Measurements from ENCODE around the gene KIFBP.

Gene KIFBP

GRCh38 chr10:69051710-69052487, 63.3 kb downstream of the KIFBP start:
- DNase-seq = no peak

- DNase-seq = no peak
These were observed 64.1 kb downstream of the KIFBP start for GRCh38 chr10:69052736-69053135.

GRCh38 chr10:69055241-69055640, 66.6 kb downstream of the KIFBP start:
- DNase-seq = no peak

GRCh38 chr10:69056129-69056528, 67.5 kb downstream of the KIFBP start:
- no peak for DNase-seq

- no peak for DNase-seq
These were observed 68.1 kb downstream of the KIFBP start for GRCh38 chr10:69056536-69057260.

GRCh38 chr10:69057261-69057950, 68.8 kb downstream of the KIFBP start:
- DNase-seq = no peak

GRCh38 chr10:69057951-69058297, 69.3 kb downstream of the KIFBP start:
- DNase-seq = no peak

GRCh38 chr10:69060127-69060798, 71.7 kb downstream of the KIFBP start:
- no peak for DNase-seq

- DNase-seq = no peak
These were observed 72.9 kb downstream of the KIFBP start for GRCh38 chr10:69061305-69062161.

GRCh38 chr10:69062901-69063300, 74.3 kb downstream of the KIFBP start:
- no peak for DNase-seq

- DNase-seq = no peak
These were observed 76.2 kb downstream of the KIFBP start for GRCh38 chr10:69064762-69065328.

- no peak for DNase-seq
These were observed 77.1 kb downstream of the KIFBP start for GRCh38 chr10:69065406-69066361.
